ENCODE results near the gene PLXDC1. TPM values are rescaled to one million over a fixed set of nuclear protein-coding genes. Genes with fewer than 3 reads are reported as not detected.
"Not testable (repeated sequence)": the region's sequence is repeated elsewhere in the genome, so short reads cannot be mapped to it uniquely, and the experiment has no call there.

PLXDC1 gene
- total RNA-seq, 6 experiments from 2014 or later, result 0.11 to 1.6 (median 0.54) TPM

- Histone ChIP-seq H3K4me3 (no peak overlapping the region), H3K36me3 (no peaks in the 10 kb centered on the region), H3K4me1 (no peaks in the 10 kb centered on the region), H3K9me3 (no peaks in the 10 kb centered on the region), H3K27ac (no peak overlapping the region), H3K27me3 (no peaks in the 10 kb centered on the region)
- 79% methylated on average over 5 of the region's 6 CpGs for WGBS (ENCODE audit: insufficient coverage, low coverage, low lambda C conversion rate, missing lambda C conversion rate)
- intact Hi-C loops (cut with DNase I), result no loop called here
- DNase-seq (no peak), ATAC-seq (no peak)
- TF ChIP-seq CTCF (IDR thresholded peaks at IDR 0.05) (no peak), POLR2A (IDR thresholded peaks at IDR 0.05) (no peak)
Observed at GRCh38 chr17:39134878-39135277, 16.6 kb downstream of the PLXDC1 start.

GRCh38 chr17:39132192-39132610, 19.2 kb downstream of the PLXDC1 start:
- no peak for TF ChIP-seq POLR2A (IDR thresholded peaks at IDR 0.05)
- TF ChIP-seq CTCF (IDR thresholded peaks at IDR 0.05), result no peak
- H3K27me3 ChIP-seq, result no peaks in the 10 kb centered on the region
- 86% methylated on average over 6 of the region's 7 CpGs for WGBS (ENCODE audit: insufficient coverage, low coverage, low lambda C conversion rate, missing lambda C conversion rate)
- ATAC-seq, result no peak
- intact Hi-C loops (cut with DNase I), result no loop called here
- no peaks in the 10 kb centered on the region for H3K9me3 ChIP-seq
- no peaks in the 10 kb centered on the region for H3K4me1 ChIP-seq
- H3K36me3 ChIP-seq, result no peaks in the 10 kb centered on the region
- no peak for DNase-seq
- no peak overlapping the region for H3K4me3 ChIP-seq
- H3K27ac ChIP-seq, result no peak overlapping the region

GRCh38 chr17:39131616-39132015, 19.8 kb downstream of the PLXDC1 start:
- intact Hi-C loops (cut with DNase I), result no loop called here
- WGBS (ENCODE audit: insufficient coverage, low coverage, low lambda C conversion rate, missing lambda C conversion rate), result 60% methylated on average over 5 of the region's 6 CpGs
- DNase-seq (no peak), ATAC-seq (no peak)
- Histone ChIP-seq H3K27ac (no peak overlapping the region), H3K9me3 (no peaks in the 10 kb centered on the region), H3K36me3 (no peaks in the 10 kb centered on the region), H3K4me3 (no peak overlapping the region), H3K4me1 (no peaks in the 10 kb centered on the region), H3K27me3 (no peaks in the 10 kb centered on the region)
- no peak for TF ChIP-seq CTCF (IDR thresholded peaks at IDR 0.05)
- TF ChIP-seq POLR2A (IDR thresholded peaks at IDR 0.05), result no peak

GRCh38 chr17:39130205-39130604, 21.2 kb downstream of the PLXDC1 start:
- 71% methylated on average over 2 of the region's 3 CpGs for WGBS (ENCODE audit: insufficient coverage, low coverage, low lambda C conversion rate, missing lambda C conversion rate)
- Histone ChIP-seq H3K27me3 (no peaks in the 10 kb centered on the region), H3K4me1 (no peaks in the 10 kb centered on the region), H3K36me3 (no peaks in the 10 kb centered on the region), H3K4me3 (no peak overlapping the region), H3K27ac (no peak overlapping the region), H3K9me3 (no peaks in the 10 kb centered on the region)
- DNase-seq (no peak), ATAC-seq (no peak)
- TF ChIP-seq CTCF (IDR thresholded peaks at IDR 0.05), result no peak
- no peak for TF ChIP-seq POLR2A (IDR thresholded peaks at IDR 0.05)
- intact Hi-C loops (cut with DNase I), result no loop called here

GRCh38 chr17:39129544-39129943, 21.9 kb downstream of the PLXDC1 start:
- H3K4me1 ChIP-seq; H3K4me3 ChIP-seq; DNase-seq; H3K27ac ChIP-seq; H3K9me3 ChIP-seq; H3K36me3 ChIP-seq; ATAC-seq; intact Hi-C loops (cut with DNase I); H3K27me3 ChIP-seq: not testable (repeated sequence)
- 81% methylated on average over 6 of the region's 6 CpGs for WGBS (ENCODE audit: insufficient coverage, low coverage, low lambda C conversion rate, missing lambda C conversion rate)

All from right lobe of liver (tissue), 6 donors.